Measurements from ENCODE around the gene CADPS2. TPM values are rescaled to one million over a fixed set of nuclear protein-coding genes. Genes with fewer than 3 reads are reported as not detected.

Gene CADPS2
- total RNA-seq, 1 experiment from 2014 or later = 12.2 TPM

GRCh38 chr7:122633472-122633871 lies 252.8 kb downstream of the CADPS2 start (continued):
- TF ChIP-seq, protein P1, sequence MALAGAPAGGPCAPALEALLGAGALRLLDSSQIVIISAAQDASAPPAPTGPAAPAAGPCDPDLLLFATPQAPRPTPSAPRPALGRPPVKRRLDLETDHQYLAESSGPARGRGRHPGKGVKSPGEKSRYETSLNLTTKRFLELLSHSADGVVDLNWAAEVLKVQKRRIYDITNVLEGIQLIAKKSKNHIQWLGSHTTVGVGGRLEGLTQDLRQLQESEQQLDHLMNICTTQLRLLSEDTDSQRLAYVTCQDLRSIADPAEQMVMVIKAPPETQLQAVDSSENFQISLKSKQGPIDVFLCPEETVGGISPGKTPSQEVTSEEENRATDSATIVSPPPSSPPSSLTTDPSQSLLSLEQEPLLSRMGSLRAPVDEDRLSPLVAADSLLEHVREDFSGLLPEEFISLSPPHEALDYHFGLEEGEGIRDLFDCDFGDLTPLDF (CRISPR knock-in tag; IDR thresholded peaks at IDR 0.05) = no peak
- TF ChIP-seq ZNF317 (CRISPR knock-in tag; IDR thresholded peaks at IDR 0.05; ENCODE audit: borderline replicate concordance, low read depth) (no peak), HMGA2 (CRISPR knock-in tag; IDR thresholded peaks at IDR 0.05) (no peak), ATF1 (CRISPR knock-in tag; IDR thresholded peaks at IDR 0.05) (no peak)

DNA sequence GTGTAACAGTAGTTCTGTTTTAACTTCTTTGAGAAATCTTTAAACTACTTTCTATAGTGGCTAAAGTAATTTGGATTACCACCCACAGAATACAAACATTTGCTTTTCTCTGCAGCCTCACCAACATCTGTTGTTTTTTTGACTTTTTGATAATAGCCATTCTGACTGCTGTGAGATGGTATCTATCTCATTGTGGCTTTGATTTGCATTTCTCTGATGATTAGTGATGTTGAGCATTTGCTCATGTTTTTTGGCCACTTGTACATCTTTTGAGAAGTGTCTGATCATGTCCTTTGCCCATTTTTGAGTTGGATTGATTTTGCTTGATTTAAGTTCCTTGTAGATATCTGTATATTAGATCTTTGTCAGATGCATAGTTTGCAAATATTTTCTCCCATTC lies 254.0 kb downstream of the CADPS2 start:
- CTCF ChIA-PET = no interaction called here
- no peaks in the 10 kb centered on the region for H3K27me3 Mint-ChIP-seq (ENCODE audit: low read depth)
- DNase-seq (ENCODE audit: low spot score) = no peak
- no peak for ATAC-seq
- peak overlapping the region; percentile 11; the same call in 1 of the 2 replicates for H3K27ac Mint-ChIP-seq
- H3K4me3 Mint-ChIP-seq = no peak overlapping the region
- POLR2A ChIA-PET = no interaction called here
- H3K36me3 Mint-ChIP-seq = no peaks in the 10 kb centered on the region
- no peaks in the 10 kb centered on the region; the same call in 1 of the 2 replicates for H3K4me1 Mint-ChIP-seq
- peaks cover 8% of the 10 kb centered on the region for H3K9me3 Mint-ChIP-seq
- no peak for TF ChIP-seq ZNF317 (CRISPR knock-in tag; IDR thresholded peaks at IDR 0.05; ENCODE audit: borderline replicate concordance, low read depth)
- TF ChIP-seq NR3C1 (CRISPR knock-in tag; conservative IDR thresholded peaks at IDR 0.05; ENCODE audit: low read depth) = no peak
- TF ChIP-seq, protein P2, sequence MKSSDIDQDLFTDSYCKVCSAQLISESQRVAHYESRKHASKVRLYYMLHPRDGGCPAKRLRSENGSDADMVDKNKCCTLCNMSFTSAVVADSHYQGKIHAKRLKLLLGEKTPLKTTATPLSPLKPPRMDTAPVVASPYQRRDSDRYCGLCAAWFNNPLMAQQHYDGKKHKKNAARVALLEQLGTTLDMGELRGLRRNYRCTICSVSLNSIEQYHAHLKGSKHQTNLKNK (CRISPR knock-in tag; IDR thresholded peaks at IDR 0.05) = no peak
- TF ChIP-seq ZNF263 (CRISPR knock-in tag; IDR thresholded peaks at IDR 0.05; ENCODE audit: low read depth) = no peak
- no peak for TF ChIP-seq RELA (CRISPR knock-in tag; IDR thresholded peaks at IDR 0.05; ENCODE audit: borderline replicate concordance)
- no peak for TF ChIP-seq NR2C2 (CRISPR knock-in tag; IDR thresholded peaks at IDR 0.05)
- no peak for TF ChIP-seq ZNF121 (CRISPR knock-in tag; IDR thresholded peaks at IDR 0.05)
- TF ChIP-seq STAT6 (CRISPR knock-in tag; conservative IDR thresholded peaks at IDR 0.05; ENCODE audit: low read depth) = no peak
- TF ChIP-seq, protein P1 (CRISPR knock-in tag; IDR thresholded peaks at IDR 0.05) = no peak
- TF ChIP-seq, protein P3, sequence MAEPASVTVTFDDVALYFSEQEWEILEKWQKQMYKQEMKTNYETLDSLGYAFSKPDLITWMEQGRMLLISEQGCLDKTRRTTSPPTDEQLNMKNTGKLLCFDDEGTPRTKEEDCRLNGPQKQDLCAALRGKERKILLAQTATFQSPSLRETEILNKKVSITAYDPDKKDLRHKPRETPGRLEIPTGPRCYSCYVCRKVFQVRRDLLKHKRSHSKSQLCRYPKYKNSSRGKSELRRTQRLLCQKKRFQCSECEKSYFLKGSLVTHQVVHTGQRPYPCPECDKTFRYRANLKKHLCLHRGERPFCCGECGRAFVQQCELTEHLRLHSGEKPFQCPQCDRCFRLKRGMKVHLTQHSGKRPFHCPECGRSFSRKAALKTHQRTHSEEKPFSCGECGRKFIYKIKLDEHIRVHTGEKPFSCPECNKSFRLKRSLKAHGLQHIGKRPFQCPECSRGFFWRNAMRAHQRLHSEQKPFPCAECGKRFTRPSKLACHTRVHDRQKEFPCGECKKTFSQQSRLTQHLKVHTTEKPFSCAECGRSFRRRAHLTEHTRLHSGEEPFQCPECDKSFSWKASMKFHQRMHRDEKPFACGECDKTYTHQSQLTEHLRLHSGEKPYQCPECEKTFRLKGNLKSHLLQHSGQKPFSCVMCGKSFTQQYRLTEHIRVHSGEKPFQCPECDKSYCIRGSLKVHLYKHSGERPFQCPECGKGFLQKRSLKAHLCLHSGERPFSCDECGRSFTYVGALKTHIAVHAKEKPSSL (CRISPR knock-in tag; conservative IDR thresholded peaks at IDR 0.05) = no peak
- TF ChIP-seq SMAD3 (CRISPR knock-in tag; IDR thresholded peaks at IDR 0.05; ENCODE audit: borderline replicate concordance) = no peak
- no peak for TF ChIP-seq ZNF396 (CRISPR knock-in tag; IDR thresholded peaks at IDR 0.05; ENCODE audit: borderline replicate concordance)
- TF ChIP-seq GRHL2 (CRISPR knock-in tag; IDR thresholded peaks at IDR 0.05; ENCODE audit: insufficient replicate concordance, severe bottlenecking) = no peak
- no peak for TF ChIP-seq ZNF219 (CRISPR knock-in tag; IDR thresholded peaks at IDR 0.05; ENCODE audit: borderline replicate concordance)
- TF ChIP-seq IRF2 (CRISPR knock-in tag; IDR thresholded peaks at IDR 0.05; ENCODE audit: borderline replicate concordance, low read depth) = no peak
- no peak for TF ChIP-seq HMGXB4 (CRISPR knock-in tag; IDR thresholded peaks at IDR 0.05)
- no peak for TF ChIP-seq ZBTB21 (CRISPR knock-in tag; IDR thresholded peaks at IDR 0.05; ENCODE audit: borderline replicate concordance)
- no peak for TF ChIP-seq ARID4B (CRISPR knock-in tag; IDR thresholded peaks at IDR 0.05; ENCODE audit: borderline replicate concordance)
- no peak for TF ChIP-seq CBFB (CRISPR knock-in tag; IDR thresholded peaks at IDR 0.05; ENCODE audit: low read depth)

All from WTC11 (cell line).